ENCODE results near the gene GGA3. TPM values are rescaled to one million over a fixed set of nuclear protein-coding genes. Genes with fewer than 3 reads are reported as not detected.

Gene GGA3
- total RNA-seq, 4 donors from 2014 or later, result 23.9 to 39.2 (median 29.8) TPM

- no peaks in the 10 kb centered on the region for H3K9me3 ChIP-seq
- H3K4me1 ChIP-seq, result peaks cover 14 to 58% (median 23%) of the 10 kb centered on the region in 3 donors
- H3K36me3 ChIP-seq, result peaks cover 0 to 17% (median 4%) of the 10 kb centered on the region in 3 donors
- peak overlapping the region; percentile 58 to 97 (median 94) for H3K4me3 ChIP-seq
- H3K27ac ChIP-seq, result peak overlapping the region; percentile 85 to 99 (median 97)
- intact Hi-C loops (cut with DNase I), result no loop called here
- WGBS, 2 donors, result 0% methylated on average over 1 of the region's 74 CpGs; no CpG with 5 or more reads in 1 of the 2 donors
- no peak for DNase-seq
- TF ChIP-seq CTCF (IDR thresholded peaks at IDR 0.05) (peak; percentile 42 to 98 (median 94)), POLR2A (IDR thresholded peaks at IDR 0.05) (no peak)
- H3K27me3 ChIP-seq, result no peaks in the 10 kb centered on the region
These were observed 10.0 kb upstream of the GGA3 start for GRCh38 chr17:75271233-75271954.

- no peaks in the 10 kb centered on the region for H3K9me3 ChIP-seq
- DNase-seq, result no peak
- intact Hi-C loops (cut with DNase I), result no loop called here
- TF ChIP-seq CTCF (IDR thresholded peaks at IDR 0.05) (no peak), POLR2A (IDR thresholded peaks at IDR 0.05) (peak in 2 of 4 donors; percentile 37 to 49)
- no CpG with 5 or more reads among the region's 39 CpGs for WGBS, 2 donors
- H3K27ac ChIP-seq, result peak within 1 kb of the TSS; percentile 97 to 99 (median 98)
- peaks cover 0 to 22% (median 5%) of the 10 kb centered on the region in 3 donors for H3K36me3 ChIP-seq
- no peaks in the 10 kb centered on the region for H3K27me3 ChIP-seq
- H3K4me3 ChIP-seq, result peak within 1 kb of the TSS; percentile 58 to 97 (median 94)
- H3K4me1 ChIP-seq, result peaks cover 14 to 58% (median 23%) of the 10 kb centered on the region in 3 donors
These were observed 9.5 kb upstream of the GGA3 start, which contains the start of gene MIF4GD for GRCh38 chr17:75270966-75271232. Gene MIF4GD, minus strand, starts transcription at chr17:75271231. Its CDS starts 1,036 bp downstream, at chr17:75270195.

- no peak for DNase-seq
- peaks cover 0 to 27% (median 10%) of the 10 kb centered on the region in 3 donors for H3K36me3 ChIP-seq
- H3K27ac ChIP-seq, result peak overlapping the region; percentile 97 to 99 (median 98)
- 0% methylated on average over 4 to 14 of the region's 47 CpGs for WGBS, 2 donors
- intact Hi-C loops (cut with DNase I), result no loop called here
- no peaks in the 10 kb centered on the region for H3K27me3 ChIP-seq
- peak overlapping the region; percentile 58 to 97 (median 94) for H3K4me3 ChIP-seq
- H3K4me1 ChIP-seq, result peaks cover 14 to 58% (median 23%) of the 10 kb centered on the region in 3 donors
- no peaks in the 10 kb centered on the region for H3K9me3 ChIP-seq
- TF ChIP-seq CTCF (IDR thresholded peaks at IDR 0.05) (peak in 4 of 6 experiments; percentile 10 to 44 (median 36)), POLR2A (IDR thresholded peaks at IDR 0.05) (peak in 1 of 4 donors; percentile 30)
These were observed 9.0 kb upstream of the GGA3 start for GRCh38 chr17:75270218-75270965.

GRCh38 chr17:75269844-75270217, 8.4 kb upstream of the GGA3 start:
- no peak for DNase-seq
- TF ChIP-seq CTCF (IDR thresholded peaks at IDR 0.05) (no peak), POLR2A (IDR thresholded peaks at IDR 0.05) (no peak)
- Histone ChIP-seq H3K4me3 (peak overlapping the region; percentile 58 to 97 (median 94)), H3K4me1 (peaks cover 14 to 58% (median 23%) of the 10 kb centered on the region in 3 donors), H3K27me3 (no peaks in the 10 kb centered on the region), H3K27ac (peak overlapping the region; percentile 97 to 99 (median 98)), H3K9me3 (no peaks in the 10 kb centered on the region), H3K36me3 (peaks cover 0 to 33% (median 12%) of the 10 kb centered on the region in 3 donors)
- intact Hi-C loops (cut with DNase I), result no loop called here
- 100% methylated on average over 1 of the region's 6 CpGs; no CpG with 5 or more reads in 1 of the 2 donors for WGBS, 2 donors
